ENCODE results near the gene SLC22A13. TPM values are rescaled to one million over a fixed set of nuclear protein-coding genes. Genes with fewer than 3 reads are reported as not detected.

The SLC22A13 gene
- total and polyA plus RNA-seq, 2 donors (not counting 3 experiments of a cell fraction or from before 2014, with no cell fraction given), result 0.11 to 0.53 TPM

DNA sequence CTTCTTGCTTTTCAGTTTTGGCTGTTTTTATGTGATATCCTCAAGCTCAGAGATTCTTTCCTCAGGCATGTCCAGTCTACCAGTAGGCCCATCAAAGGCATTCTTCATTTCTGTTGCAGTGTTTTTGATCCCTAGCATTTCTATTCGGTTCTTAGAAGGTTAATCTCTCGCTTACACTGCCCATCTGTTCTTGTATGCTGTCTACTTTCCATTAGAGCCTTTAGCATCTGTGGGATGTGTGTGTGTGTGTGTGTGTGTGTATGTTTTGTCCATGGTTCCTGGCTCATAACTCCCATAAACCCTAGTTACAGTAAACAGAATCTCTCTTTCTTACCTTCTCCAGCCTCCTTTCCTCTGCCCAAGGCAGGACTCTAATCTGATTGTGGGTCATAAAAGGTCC lies 5.1 kb upstream of the SLC22A13 start:
- no peaks in the 10 kb centered on the region for H3K4me1 ChIP-seq (ENCODE audit: control insufficient read depth, extremely low read depth, insufficient read depth, low read length)
- no peaks in the 10 kb centered on the region for H3K27me3 ChIP-seq (ENCODE audit: control insufficient read depth in 2 of 2, insufficient read depth in 2 of 2, low read length in 2 of 2)
- intact Hi-C loops (cut with micrococcal nuclease) (no loop called here), dilution Hi-C loops (cut with MboI; ENCODE audit: extremely low pct_ligation_motif_present, low sequenced_read_pairs) (no loop called here)
- no peak overlapping the region for H2AFZ ChIP-seq (ENCODE audit: low read depth, low read length)
- FAIRE-seq, result peak; percentile 21
- no peaks in the 10 kb centered on the region for H3K9me3 ChIP-seq (replicated peaks; ENCODE audit: control insufficient read depth, insufficient read depth, low read length)
- POLR2A ChIA-PET, result no interaction called here
- CTCF ChIA-PET, result no interaction called here
- no peak for DNase-seq (ENCODE audit: low read depth, low spot score)
- no peak overlapping the region for H3K27ac ChIP-seq (ENCODE audit: insufficient read depth, low read depth, low read length)
- H3K4me2 ChIP-seq (ENCODE audit: insufficient read depth, low read length), result no peak overlapping the region
- no peaks in the 10 kb centered on the region for H4K20me1 ChIP-seq (replicated peaks; ENCODE audit: control insufficient read depth, extremely low read depth, insufficient read depth, low read length)
- no peaks in the 10 kb centered on the region for H3K36me3 ChIP-seq (ENCODE audit: control insufficient read depth in 2 of 2, extremely low read depth in 1 of 2, insufficient read depth in 2 of 2, low read length in 2 of 2)
- no peak overlapping the region for H3K4me3 ChIP-seq (replicated peaks in 1 of 3; ENCODE audit: insufficient read depth in 1 of 3, low read depth in 1 of 3, low read length in 3 of 3)
- no TSS peak for BruUV-seq (replicated peaks)
- H3K9me1 ChIP-seq (replicated peaks; ENCODE audit: control insufficient read depth, extremely low read depth, insufficient read depth, low read length), result no peaks in the 10 kb centered on the region
- TF ChIP-seq POLR2AphosphoS5 (IDR thresholded peaks at IDR 0.05; ENCODE audit: insufficient read depth, low read depth, low read length) (no peak), POLR2A (IDR thresholded peaks at IDR 0.05; ENCODE audit: low read depth, low read length) (no peak), JUN (IDR thresholded peaks at IDR 0.05; ENCODE audit: borderline replicate concordance, insufficient read depth, insufficient read length, low read depth) (no peak), MYC (IDR thresholded peaks at IDR 0.05; ENCODE audit: low read depth, low read length) (no peak), EZH2 (IDR thresholded peaks at IDR 0.05; ENCODE audit: borderline replicate concordance, low read depth, low read length, severe bottlenecking) (no peak), FOS (IDR thresholded peaks at IDR 0.05; ENCODE audit: borderline replicate concordance, insufficient read depth, low read length) (no peak)
- H3K9ac ChIP-seq (replicated peaks; ENCODE audit: extremely low read depth, insufficient read depth, low read length), result no peak overlapping the region
- no peaks in the 10 kb centered on the region for H3K79me2 ChIP-seq (ENCODE audit: control insufficient read depth, insufficient read depth, low read length)

DNA sequence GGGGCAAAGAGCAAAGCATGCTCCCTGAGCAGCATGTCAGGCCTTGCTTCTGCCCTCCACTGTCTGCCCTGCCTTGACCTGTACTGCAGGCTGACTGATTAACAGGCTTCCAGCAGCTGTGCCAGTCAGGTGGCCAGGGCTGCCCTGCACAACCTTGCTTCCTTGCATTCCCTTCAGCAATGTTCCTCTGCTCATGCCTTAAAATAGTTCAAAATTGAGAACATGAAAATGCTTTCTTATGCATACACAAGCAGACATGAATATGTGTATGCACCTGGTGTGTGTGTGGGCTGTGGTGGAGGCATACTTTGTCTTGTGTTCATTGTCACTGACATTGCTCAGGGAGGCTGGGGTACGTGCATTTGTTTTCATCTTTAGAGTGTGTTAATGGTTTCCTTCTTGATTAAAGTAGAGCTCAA lies 1.2 kb upstream of the SLC22A13 start:
- H3K9me1 ChIP-seq (replicated peaks; ENCODE audit: control insufficient read depth, extremely low read depth, insufficient read depth, low read length), result no peaks in the 10 kb centered on the region
- no peaks in the 10 kb centered on the region for H3K27me3 ChIP-seq (ENCODE audit: control insufficient read depth in 2 of 2, insufficient read depth in 2 of 2, low read length in 2 of 2)
- dilution Hi-C loops (cut with MboI; ENCODE audit: extremely low pct_ligation_motif_present, low sequenced_read_pairs) (no loop called here), intact Hi-C loops (cut with micrococcal nuclease) (no loop called here)
- no peak overlapping the region for H3K9ac ChIP-seq (replicated peaks; ENCODE audit: extremely low read depth, insufficient read depth, low read length)
- no peak overlapping the region for H3K27ac ChIP-seq (ENCODE audit: insufficient read depth, low read depth, low read length)
- no peaks in the 10 kb centered on the region for H3K79me2 ChIP-seq (ENCODE audit: control insufficient read depth, insufficient read depth, low read length)
- CTCF ChIA-PET, result interaction anchor here (0.5 to 1.7 kb wide), 2 partner anchors 82 to 106 kb away, joined by 3 to 4 read pairs; partner anchors contain the start of gene XYLB
- H3K4me3 ChIP-seq (replicated peaks in 1 of 3; ENCODE audit: insufficient read depth in 1 of 3, low read depth in 1 of 3, low read length in 3 of 3), result no peak overlapping the region
- no peak overlapping the region for H3K4me2 ChIP-seq (ENCODE audit: insufficient read depth, low read length)
- FAIRE-seq (no peak), DNase-seq (ENCODE audit: low read depth, low spot score) (no peak)
- H2AFZ ChIP-seq (ENCODE audit: low read depth, low read length), result no peak overlapping the region
- H4K20me1 ChIP-seq (replicated peaks; ENCODE audit: control insufficient read depth, extremely low read depth, insufficient read depth, low read length), result no peaks in the 10 kb centered on the region
- POLR2A ChIA-PET, result no interaction called here
- H3K9me3 ChIP-seq (replicated peaks; ENCODE audit: control insufficient read depth, insufficient read depth, low read length), result no peaks in the 10 kb centered on the region
- no TSS peak for BruUV-seq (replicated peaks)
- H3K4me1 ChIP-seq (ENCODE audit: control insufficient read depth, extremely low read depth, insufficient read depth, low read length), result no peaks in the 10 kb centered on the region
- no peaks in the 10 kb centered on the region for H3K36me3 ChIP-seq (ENCODE audit: control insufficient read depth in 2 of 2, extremely low read depth in 1 of 2, insufficient read depth in 2 of 2, low read length in 2 of 2)
- TF ChIP-seq, protein P1, sequence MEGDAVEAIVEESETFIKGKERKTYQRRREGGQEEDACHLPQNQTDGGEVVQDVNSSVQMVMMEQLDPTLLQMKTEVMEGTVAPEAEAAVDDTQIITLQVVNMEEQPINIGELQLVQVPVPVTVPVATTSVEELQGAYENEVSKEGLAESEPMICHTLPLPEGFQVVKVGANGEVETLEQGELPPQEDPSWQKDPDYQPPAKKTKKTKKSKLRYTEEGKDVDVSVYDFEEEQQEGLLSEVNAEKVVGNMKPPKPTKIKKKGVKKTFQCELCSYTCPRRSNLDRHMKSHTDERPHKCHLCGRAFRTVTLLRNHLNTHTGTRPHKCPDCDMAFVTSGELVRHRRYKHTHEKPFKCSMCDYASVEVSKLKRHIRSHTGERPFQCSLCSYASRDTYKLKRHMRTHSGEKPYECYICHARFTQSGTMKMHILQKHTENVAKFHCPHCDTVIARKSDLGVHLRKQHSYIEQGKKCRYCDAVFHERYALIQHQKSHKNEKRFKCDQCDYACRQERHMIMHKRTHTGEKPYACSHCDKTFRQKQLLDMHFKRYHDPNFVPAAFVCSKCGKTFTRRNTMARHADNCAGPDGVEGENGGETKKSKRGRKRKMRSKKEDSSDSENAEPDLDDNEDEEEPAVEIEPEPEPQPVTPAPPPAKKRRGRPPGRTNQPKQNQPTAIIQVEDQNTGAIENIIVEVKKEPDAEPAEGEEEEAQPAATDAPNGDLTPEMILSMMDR (IDR thresholded peaks at IDR 0.05; ENCODE audit: extremely low read depth in 1 of 2, insufficient read depth in 1 of 2, low read depth in 1 of 2, low read length in 2 of 2), result no peak
- TF ChIP-seq POLR2A (IDR thresholded peaks at IDR 0.05; ENCODE audit: low read depth, low read length), result no peak
- no peak for TF ChIP-seq POLR2AphosphoS5 (IDR thresholded peaks at IDR 0.05; ENCODE audit: insufficient read depth, low read depth, low read length)
- TF ChIP-seq EZH2 (IDR thresholded peaks at IDR 0.05; ENCODE audit: borderline replicate concordance, low read depth, low read length, severe bottlenecking), result no peak
- TF ChIP-seq, protein P2, sequence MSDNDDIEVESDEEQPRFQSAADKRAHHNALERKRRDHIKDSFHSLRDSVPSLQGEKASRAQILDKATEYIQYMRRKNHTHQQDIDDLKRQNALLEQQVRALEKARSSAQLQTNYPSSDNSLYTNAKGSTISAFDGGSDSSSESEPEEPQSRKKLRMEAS (IDR thresholded peaks at IDR 0.05; ENCODE audit: insufficient read depth, insufficient read length), result no peak
- no peak for TF ChIP-seq GATA2 (IDR thresholded peaks at IDR 0.05; ENCODE audit: insufficient read depth, insufficient read length, low read depth, low read length)
- TF ChIP-seq MYC (IDR thresholded peaks at IDR 0.05; ENCODE audit: low read depth, low read length), result no peak
- no peak for TF ChIP-seq FOS (IDR thresholded peaks at IDR 0.05; ENCODE audit: borderline replicate concordance, insufficient read depth, low read length)
- TF ChIP-seq JUN (IDR thresholded peaks at IDR 0.05; ENCODE audit: borderline replicate concordance, insufficient read depth, insufficient read length, low read depth), result no peak

All from endothelial cell of umbilical vein (primary cell).